NT2/D1 (cell line): ENCODE measurements around the gene FAM3D.

ENCODE experiments used
- DNase-seq: peaks from one replicate; pipeline ENCODE4 v3.0.0-alpha.2; 2011; ENCODE audit warnings: low read depth, low spot score
- H3K27me3 ChIP-seq: 2 replicates; pipeline ENCODE4 v1.6.0; 2011; ENCODE audit warnings: mild to moderate bottlenecking; ENCODE audit not compliant: insufficient read length, insufficient read depth
- H3K36me3 ChIP-seq: 2 replicates; pipeline ENCODE4 v1.6.1; 2011; ENCODE audit warnings: mild to moderate bottlenecking, low read length, mixed read lengths; ENCODE audit not compliant: insufficient read depth, insufficient read length
- H3K4me1 ChIP-seq: 2 replicates; pipeline ENCODE4 v1.5.1; 2011; ENCODE audit not compliant: insufficient read depth, insufficient read length
- H3K4me3 ChIP-seq: 2 replicates; pipeline ENCODE4 v1.5.1; 2011; ENCODE audit warnings: low read depth; ENCODE audit not compliant: insufficient read length
- H3K9ac ChIP-seq: 2 replicates; pipeline ENCODE4 v1.6.0; 2011; ENCODE audit warnings: low read depth; ENCODE audit not compliant: insufficient read length
- H3K9me3 ChIP-seq: 2 replicates; pipeline ENCODE4 v1.5.1; 2011; ENCODE audit warnings: mild to moderate bottlenecking, low read length; ENCODE audit not compliant: insufficient read depth
- SUZ12 ChIP-seq: IDR thresholded peaks from 2 replicates; pipeline ENCODE4 v1.6.1; 2011; ENCODE audit not compliant: insufficient read length, insufficient read depth; ENCODE audit errors: extremely low read depth
- YY1 ChIP-seq: IDR thresholded peaks from 2 replicates; pipeline ENCODE4 v1.6.1; 2011; ENCODE audit not compliant: insufficient read length, insufficient read depth
- ZNF274 ChIP-seq: IDR thresholded peaks from 2 replicates; pipeline ENCODE4 v1.6.1; 2011; ENCODE audit warnings: mild to moderate bottlenecking, low read depth, low read length

FAM3D gene

GRCh38 chr3:58692484-58692883, 25.9 kb upstream of the FAM3D start:
- H3K4me1 ChIP-seq = no peaks in the 10 kb centered on the region
- no peaks in the 10 kb centered on the region for H3K36me3 ChIP-seq
- no peak overlapping the region for H3K9ac ChIP-seq
- H3K4me3 ChIP-seq = no peak overlapping the region
- H3K9me3 ChIP-seq = peaks cover 71% of the 10 kb centered on the region
- H3K27me3 ChIP-seq = no peaks in the 10 kb centered on the region
- no peak for TF ChIP-seq ZNF274
- DNase-seq = no peak

GRCh38 chr3:58691997-58692396, 25.4 kb upstream of the FAM3D start:
- no peaks in the 10 kb centered on the region for H3K36me3 ChIP-seq
- no peaks in the 10 kb centered on the region for H3K4me1 ChIP-seq
- no peak overlapping the region for H3K9ac ChIP-seq
- DNase-seq = peak; percentile 50
- H3K27me3 ChIP-seq = no peaks in the 10 kb centered on the region
- H3K4me3 ChIP-seq = no peak overlapping the region
- peaks cover 76% of the 10 kb centered on the region for H3K9me3 ChIP-seq
- no peak for TF ChIP-seq SUZ12
- TF ChIP-seq YY1 = no peak
- TF ChIP-seq ZNF274 = no peak

- no peak for DNase-seq
- H3K9ac ChIP-seq = no peak overlapping the region
- peaks cover 80% of the 10 kb centered on the region for H3K9me3 ChIP-seq
- H3K4me3 ChIP-seq = no peak overlapping the region
- no peaks in the 10 kb centered on the region for H3K36me3 ChIP-seq
- no peaks in the 10 kb centered on the region for H3K27me3 ChIP-seq
- no peaks in the 10 kb centered on the region for H3K4me1 ChIP-seq
- TF ChIP-seq ZNF274 (no peak), SUZ12 (no peak), YY1 (no peak)
These were observed 23.9 kb upstream of the FAM3D start for GRCh38 chr3:58690490-58690889.

GRCh38 chr3:58688574-58688973, 22.0 kb upstream of the FAM3D start:
- Histone ChIP-seq H3K27me3 (no peaks in the 10 kb centered on the region), H3K36me3 (no peaks in the 10 kb centered on the region), H3K9ac (no peak overlapping the region), H3K4me1 (no peaks in the 10 kb centered on the region), H3K9me3 (peaks cover 66% of the 10 kb centered on the region), H3K4me3 (no peak overlapping the region)
- no peak for DNase-seq
- TF ChIP-seq SUZ12 (no peak), YY1 (no peak), ZNF274 (no peak)

GRCh38 chr3:58686847-58687246, 20.3 kb upstream of the FAM3D start:
- no peaks in the 10 kb centered on the region for H3K4me1 ChIP-seq
- H3K9ac ChIP-seq = no peak overlapping the region
- no peaks in the 10 kb centered on the region for H3K36me3 ChIP-seq
- no peaks in the 10 kb centered on the region for H3K27me3 ChIP-seq
- peaks cover 49% of the 10 kb centered on the region for H3K9me3 ChIP-seq
- TF ChIP-seq SUZ12 = no peak
- TF ChIP-seq ZNF274 = no peak
- no peak for TF ChIP-seq YY1
- no peak for DNase-seq
- no peak overlapping the region for H3K4me3 ChIP-seq

GRCh38 chr3:58685641-58686040, 19.1 kb upstream of the FAM3D start:
- H3K4me3 ChIP-seq = no peak overlapping the region
- TF ChIP-seq ZNF274 (no peak), YY1 (no peak), SUZ12 (no peak)
- no peaks in the 10 kb centered on the region for H3K36me3 ChIP-seq
- no peaks in the 10 kb centered on the region for H3K27me3 ChIP-seq
- no peak for DNase-seq
- no peak overlapping the region for H3K9ac ChIP-seq
- peaks cover 37% of the 10 kb centered on the region for H3K9me3 ChIP-seq
- no peaks in the 10 kb centered on the region for H3K4me1 ChIP-seq

GRCh38 chr3:58683466-58683865, 16.9 kb upstream of the FAM3D start:
- no peaks in the 10 kb centered on the region for H3K36me3 ChIP-seq
- no peak overlapping the region for H3K4me3 ChIP-seq
- H3K9me3 ChIP-seq = peaks cover 18% of the 10 kb centered on the region; the same call in 1 of the 2 replicates
- no peak overlapping the region for H3K9ac ChIP-seq
- no peaks in the 10 kb centered on the region for H3K27me3 ChIP-seq
- DNase-seq = no peak
- H3K4me1 ChIP-seq = no peaks in the 10 kb centered on the region
- TF ChIP-seq SUZ12 (no peak), ZNF274 (no peak), YY1 (no peak)

- no peaks in the 10 kb centered on the region for H3K27me3 ChIP-seq
- no peak overlapping the region for H3K4me3 ChIP-seq
- H3K36me3 ChIP-seq = no peaks in the 10 kb centered on the region
- no peak for DNase-seq
- TF ChIP-seq ZNF274 (no peak), SUZ12 (no peak), YY1 (no peak)
- H3K9me3 ChIP-seq = peaks cover 13% of the 10 kb centered on the region; the same call in 1 of the 2 replicates
- peaks cover 3% of the 10 kb centered on the region for H3K4me1 ChIP-seq
- H3K9ac ChIP-seq = no peak overlapping the region
These were observed 16.5 kb upstream of the FAM3D start for GRCh38 chr3:58683001-58683458.
